NAMALWA (cell line): ENCODE measurements around the gene AMELY.
"Not testable (repeated sequence)": the region's sequence is repeated elsewhere in the genome, so short reads cannot be mapped to it uniquely, and the experiment has no call there.

ENCODE experiments used
- DNase-seq: peaks from one replicate; pipeline ENCODE4 v3.0.0-alpha.2; 2015; ENCODE audit warnings: low spot score

Gene AMELY, protein sequence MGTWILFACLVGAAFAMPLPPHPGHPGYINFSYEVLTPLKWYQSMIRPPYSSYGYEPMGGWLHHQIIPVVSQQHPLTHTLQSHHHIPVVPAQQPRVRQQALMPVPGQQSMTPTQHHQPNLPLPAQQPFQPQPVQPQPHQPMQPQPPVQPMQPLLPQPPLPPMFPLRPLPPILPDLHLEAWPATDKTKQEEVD

DNA sequence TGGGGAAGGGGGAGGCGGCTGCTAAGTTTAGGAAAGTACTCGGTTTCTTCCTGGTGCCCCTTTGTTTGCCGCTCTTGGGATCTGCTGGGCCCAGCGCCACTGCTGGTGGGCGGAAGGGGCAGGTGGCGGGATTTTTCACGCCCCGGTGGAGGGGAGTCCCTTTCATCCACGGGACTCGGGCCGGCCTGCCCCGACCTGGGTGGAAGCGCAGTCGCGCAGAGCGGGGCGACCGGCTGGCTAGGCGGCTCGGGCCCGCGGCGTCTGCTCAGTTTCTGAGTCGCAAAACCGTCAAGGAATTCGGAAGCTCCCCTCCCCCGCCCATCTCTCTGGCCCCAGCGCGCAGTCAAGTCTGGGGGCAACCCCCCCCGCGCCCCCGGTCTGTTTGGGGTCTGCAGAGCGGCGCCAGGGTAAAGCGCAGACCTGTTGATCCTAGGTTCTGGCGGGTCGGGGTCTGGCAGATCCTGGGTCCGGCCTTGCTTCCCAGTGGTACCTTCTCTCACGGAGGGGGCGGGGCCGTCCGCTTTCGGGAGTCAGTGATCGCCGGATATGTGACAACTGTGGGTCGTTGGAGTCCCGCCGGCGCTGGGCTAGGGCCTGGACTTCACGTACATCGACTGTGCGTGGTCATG is at the start of gene AMELY:
TSS of gene AMELY (minus strand) at position 500 of the 629 bp plus-strand sequence. CDS start 39,144 bp downstream, outside the sequence.
- no peak for DNase-seq

GRCh38 chrY:6949947-6950346 is 38.4 kb upstream of the AMELY start:
- no peak for DNase-seq

- no peak for DNase-seq
These were observed 36.8 kb upstream of the AMELY start for GRCh38 chrY:6948378-6948777.

DNA sequence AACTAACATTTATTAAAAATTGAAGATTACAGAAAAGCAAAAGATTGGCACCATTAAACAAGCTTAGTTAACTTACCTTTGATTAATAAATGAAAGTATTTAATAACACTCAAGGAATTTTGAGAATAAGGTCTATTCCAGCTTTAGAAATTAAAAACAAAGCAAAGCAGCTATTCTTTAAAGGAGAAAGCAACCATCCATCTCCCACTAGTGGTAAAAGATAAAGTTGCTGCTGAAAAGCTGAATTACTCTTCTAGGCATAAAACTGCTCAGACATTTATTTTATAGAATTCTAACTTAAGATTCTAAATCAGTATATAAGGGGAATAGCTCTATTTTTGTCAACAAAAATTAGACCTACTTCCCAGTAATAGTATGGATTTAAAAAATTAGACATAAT is 36.1 kb upstream of the AMELY start:
- DNase-seq = no peak

- DNase-seq = no peak
These were observed 23.9 kb upstream of the AMELY start for GRCh38 chrY:6935497-6935896.

- no peak for DNase-seq
These were observed 20.3 kb upstream of the AMELY start for GRCh38 chrY:6931779-6932396.

DNA sequence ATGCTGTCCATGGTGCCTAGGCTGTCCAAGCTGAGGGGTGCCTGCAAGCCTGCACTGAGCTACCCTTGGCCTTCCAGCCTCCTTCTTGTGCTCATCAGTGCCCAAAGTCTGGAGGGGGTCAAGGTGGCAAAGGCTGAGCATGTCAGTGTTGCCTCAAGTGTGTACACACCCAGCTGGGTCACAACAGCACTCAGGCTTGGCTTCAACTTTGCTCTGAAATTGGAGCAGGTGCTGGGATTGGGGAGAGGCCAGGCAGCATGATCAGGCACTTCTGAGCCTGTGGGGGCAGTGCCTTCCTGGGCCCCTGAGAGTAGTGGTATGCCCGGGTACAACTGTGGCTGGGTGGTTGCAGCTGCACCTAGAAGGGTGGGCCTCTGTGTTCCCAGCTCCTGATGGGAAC is 17.7 kb upstream of the AMELY start:
- DNase-seq = no peak

DNA sequence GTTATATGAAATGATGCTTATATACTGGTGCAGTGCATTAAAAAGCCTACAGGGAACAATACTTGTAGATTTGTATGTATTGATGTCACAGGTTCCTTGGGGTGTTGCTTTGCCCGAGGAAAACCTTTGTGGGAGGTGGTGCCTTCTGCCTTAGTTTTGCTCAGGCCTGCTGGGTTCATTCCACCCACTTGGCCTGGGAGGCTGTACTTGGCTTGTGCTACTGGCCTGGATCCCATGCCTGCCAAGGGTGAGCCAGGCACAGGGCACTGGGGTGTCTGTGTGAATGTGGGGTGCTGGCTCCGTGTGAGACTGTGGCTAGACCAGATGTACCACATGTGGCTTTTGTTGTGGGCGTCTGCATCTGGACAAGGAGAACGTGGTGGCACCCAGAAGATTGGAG is 16.7 kb upstream of the AMELY start:
- no peak for DNase-seq

DNA sequence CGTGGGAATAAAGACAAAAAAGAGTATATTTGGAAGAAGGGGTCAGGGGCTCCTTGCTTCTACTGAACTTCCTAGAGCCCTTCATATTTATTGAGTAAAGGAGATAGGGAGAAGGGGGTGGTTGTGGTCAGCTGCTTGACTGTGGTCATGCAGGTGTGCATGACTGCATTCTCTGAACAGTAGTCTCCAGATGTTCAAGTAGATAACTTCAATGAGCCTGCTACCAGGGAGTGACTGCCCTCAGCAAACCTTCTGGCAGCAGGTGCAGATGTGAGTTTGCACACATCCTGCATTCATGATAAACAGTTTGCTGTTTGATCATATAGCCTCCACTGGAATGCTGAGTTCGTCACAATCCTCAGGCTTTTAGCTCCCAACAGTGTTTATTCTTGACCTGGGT is 9.5 kb upstream of the AMELY start:
- no peak for DNase-seq

DNA sequence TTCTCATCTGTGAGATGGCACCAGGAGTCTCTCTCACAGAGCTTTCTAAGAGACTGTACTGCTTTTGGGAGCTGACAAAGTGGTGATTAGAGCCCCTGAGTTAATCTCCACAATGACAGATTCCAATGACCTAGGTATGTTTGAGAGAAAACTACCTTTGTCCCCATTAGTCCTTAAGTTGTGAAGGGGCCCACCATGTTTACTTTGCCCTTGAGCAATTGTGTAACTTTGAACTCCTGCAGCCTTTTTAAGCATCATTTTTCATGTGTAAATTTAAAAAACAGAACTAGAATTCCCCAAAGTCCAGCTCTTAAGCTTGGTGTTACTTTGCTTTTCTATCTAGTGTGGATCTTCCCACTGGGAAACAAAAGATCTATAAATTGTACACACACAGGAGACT is 1.8 kb upstream of the AMELY start:
- DNase-seq = no peak

DNA sequence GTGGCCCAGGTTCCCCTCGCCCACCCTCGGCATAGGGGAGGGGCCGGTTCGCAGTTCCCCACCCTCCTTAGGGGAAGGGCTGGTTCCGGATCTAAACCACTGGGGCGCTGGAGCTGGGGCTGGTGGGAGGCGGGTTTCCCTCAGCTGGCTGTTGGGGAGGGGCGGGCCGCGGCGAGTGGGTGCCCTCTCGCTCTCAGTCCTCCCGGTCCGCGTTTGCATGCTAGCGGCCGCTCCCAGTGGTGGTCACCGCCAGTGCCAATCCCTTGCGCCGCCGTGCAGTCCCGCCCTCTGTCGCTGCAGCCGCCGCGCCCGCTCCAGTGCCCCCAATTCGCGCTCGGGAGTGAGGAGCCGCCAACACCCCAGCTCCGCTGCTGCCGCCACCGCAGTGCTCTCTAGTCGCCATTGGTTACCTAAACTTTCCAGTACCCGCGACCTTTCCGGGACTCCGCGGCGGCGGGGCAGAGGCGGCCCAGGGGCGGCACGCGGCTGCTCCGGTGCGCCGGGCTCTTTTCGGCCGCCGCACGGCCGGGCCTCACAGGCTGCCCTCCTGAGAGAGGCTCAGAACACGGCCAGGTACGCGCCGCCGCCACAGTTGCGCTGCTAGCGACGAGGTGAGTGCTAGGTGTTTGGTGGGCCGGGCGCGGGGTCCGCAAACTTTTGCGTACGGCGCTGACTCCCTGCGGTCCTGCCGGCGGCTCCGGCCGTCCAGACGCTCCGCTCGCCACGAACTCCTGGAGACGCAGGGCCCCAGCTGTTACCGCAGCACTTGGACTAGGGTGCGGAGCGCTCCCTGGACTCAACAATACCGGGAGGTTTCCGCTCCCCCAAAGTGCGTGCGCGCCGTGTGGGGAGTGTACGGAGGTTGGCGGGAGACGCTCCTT is 940 bp downstream of the AMELY start, which contains the start of gene TBL1Y:
TSS of gene TBL1Y (plus strand) at position 326 of the 881 bp plus-strand sequence. CDS start 114,388 bp downstream, outside the sequence.
- DNase-seq = no peak

DNA sequence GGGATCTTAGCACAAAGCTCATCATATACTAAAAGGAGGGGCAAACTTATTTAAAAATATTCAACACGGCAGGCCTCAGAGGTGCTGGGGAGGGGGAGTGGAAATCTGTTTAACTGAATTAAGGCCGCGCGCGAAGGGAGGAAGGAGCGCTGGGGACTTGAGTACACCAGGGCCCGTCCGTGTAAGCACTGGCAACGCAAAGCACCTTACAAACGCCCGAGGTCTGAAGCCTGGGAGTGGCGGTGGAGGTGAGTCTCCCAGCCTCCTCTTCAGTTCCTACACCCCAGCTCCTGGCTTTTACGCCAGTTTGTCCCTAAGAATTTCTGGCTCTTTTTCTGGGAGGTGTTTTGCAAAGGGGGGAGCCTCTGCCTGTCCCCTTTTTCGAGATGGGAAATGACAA is 1.7 kb downstream of the AMELY start:
- DNase-seq = no peak

GRCh38 chrY:6909118-6909521 is 2.4 kb downstream of the AMELY start:
- no peak for DNase-seq

GRCh38 chrY:6908021-6908420 is 3.5 kb downstream of the AMELY start:
- not testable (repeated sequence) for DNase-seq

- DNase-seq = no peak
These were observed 4.0 kb downstream of the AMELY start for GRCh38 chrY:6907591-6907990.

- not testable (repeated sequence) for DNase-seq
These were observed 9.4 kb downstream of the AMELY start for GRCh38 chrY:6902116-6902515.

DNA sequence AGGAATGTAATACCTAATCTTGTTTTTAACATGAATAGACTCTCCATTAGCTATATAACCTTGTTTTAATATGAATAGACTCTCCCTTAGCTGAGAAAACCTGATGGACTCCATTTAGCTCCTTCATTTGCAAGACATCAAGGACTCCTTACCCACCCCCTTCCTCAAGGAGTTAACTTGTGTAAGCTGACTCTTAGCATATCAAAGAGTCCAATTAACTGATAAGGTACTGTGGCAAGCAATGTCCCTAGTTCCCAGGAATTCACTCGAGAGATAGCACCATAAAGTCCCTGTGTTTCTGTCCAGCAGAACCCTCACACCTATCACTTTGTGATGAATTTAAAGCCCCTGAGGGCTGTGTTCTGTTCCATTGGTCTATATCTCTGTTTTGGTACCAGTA is 16.3 kb downstream of the AMELY start:
- no peak for DNase-seq

GRCh38 chrY:6894496-6894895 is 17.1 kb downstream of the AMELY start:
- no peak for DNase-seq

GRCh38 chrY:6849384-6849783 is 62.2 kb downstream of the AMELY start:
- DNase-seq = no peak

GRCh38 chrY:6842650-6843049 is 68.9 kb downstream of the AMELY start:
- DNase-seq = not testable (repeated sequence)
